ENCODE data around the gene KIAA1549.

KIAA1549 gene

DNA sequence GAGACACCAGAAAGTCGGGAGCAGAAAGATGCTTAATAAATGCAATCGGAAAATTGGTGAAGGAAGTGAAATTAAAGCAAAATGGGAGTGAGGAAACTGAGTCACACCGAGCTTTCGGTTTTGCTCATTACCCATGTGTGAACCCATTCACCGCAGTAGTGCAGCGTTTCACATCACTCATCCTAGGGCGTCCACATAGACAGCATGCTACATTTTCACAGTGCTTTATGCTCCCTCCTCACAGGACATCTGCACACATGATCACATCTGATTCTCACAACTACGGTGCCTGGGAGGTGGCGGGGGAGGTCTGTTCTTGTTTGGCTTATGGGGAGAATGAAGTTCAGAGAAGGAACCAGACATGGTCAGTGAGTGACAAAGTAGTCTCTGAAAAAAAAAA, 146.6 kb downstream of the KIAA1549 start:
- Histone ChIP-seq H3K4me3 (ENCODE audit: low read depth, low read length) (no peak overlapping the region), H3K36me3 (ENCODE audit: control insufficient read depth in 2 of 2, insufficient read depth in 1 of 2, low read length in 2 of 2) (peaks cover 0 to 25% of the 10 kb centered on the region in 2 experiments; a peak in 1 of 3 replicates), H3K27ac (ENCODE audit: extremely low read depth, low read depth, low read length) (no peak overlapping the region), H3K4me1 (ENCODE audit: control insufficient read depth, insufficient read depth, low read length) (peaks cover 3% of the 10 kb centered on the region; the same call in 1 of the 2 replicates), H3K9me3 (ENCODE audit: control insufficient read depth, insufficient read depth, low read depth, low read length) (no peaks in the 10 kb centered on the region)
- ChIA-PET POLR2A (no interaction called here), CTCF (no interaction called here)
- no peak for TF ChIP-seq BCL11A (tag by site-specific recombination; IDR thresholded peaks at IDR 0.05; ENCODE audit: low read depth)
- no peak for TF ChIP-seq ZNF585B (tag by site-specific recombination; IDR thresholded peaks at IDR 0.05)
- no peak for TF ChIP-seq ZNF366 (tag by site-specific recombination; conservative IDR thresholded peaks at IDR 0.05)
- no peak for TF ChIP-seq SP2 (tag by site-specific recombination; IDR thresholded peaks at IDR 0.05)
- no peak for TF ChIP-seq RBAK (tag by site-specific recombination; IDR thresholded peaks at IDR 0.05)
- TF ChIP-seq, protein P1, sequence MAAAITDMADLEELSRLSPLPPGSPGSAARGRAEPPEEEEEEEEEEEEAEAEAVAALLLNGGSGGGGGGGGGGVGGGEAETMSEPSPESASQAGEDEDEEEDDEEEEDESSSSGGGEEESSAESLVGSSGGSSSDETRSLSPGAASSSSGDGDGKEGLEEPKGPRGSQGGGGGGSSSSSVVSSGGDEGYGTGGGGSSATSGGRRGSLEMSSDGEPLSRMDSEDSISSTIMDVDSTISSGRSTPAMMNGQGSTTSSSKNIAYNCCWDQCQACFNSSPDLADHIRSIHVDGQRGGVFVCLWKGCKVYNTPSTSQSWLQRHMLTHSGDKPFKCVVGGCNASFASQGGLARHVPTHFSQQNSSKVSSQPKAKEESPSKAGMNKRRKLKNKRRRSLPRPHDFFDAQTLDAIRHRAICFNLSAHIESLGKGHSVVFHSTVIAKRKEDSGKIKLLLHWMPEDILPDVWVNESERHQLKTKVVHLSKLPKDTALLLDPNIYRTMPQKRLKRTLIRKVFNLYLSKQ (tag by site-specific recombination; IDR thresholded peaks at IDR 0.05; ENCODE audit: borderline replicate concordance) = no peak
- TF ChIP-seq ZNF514 (tag by site-specific recombination; IDR thresholded peaks at IDR 0.05) = no peak
- TF ChIP-seq, protein P2, sequence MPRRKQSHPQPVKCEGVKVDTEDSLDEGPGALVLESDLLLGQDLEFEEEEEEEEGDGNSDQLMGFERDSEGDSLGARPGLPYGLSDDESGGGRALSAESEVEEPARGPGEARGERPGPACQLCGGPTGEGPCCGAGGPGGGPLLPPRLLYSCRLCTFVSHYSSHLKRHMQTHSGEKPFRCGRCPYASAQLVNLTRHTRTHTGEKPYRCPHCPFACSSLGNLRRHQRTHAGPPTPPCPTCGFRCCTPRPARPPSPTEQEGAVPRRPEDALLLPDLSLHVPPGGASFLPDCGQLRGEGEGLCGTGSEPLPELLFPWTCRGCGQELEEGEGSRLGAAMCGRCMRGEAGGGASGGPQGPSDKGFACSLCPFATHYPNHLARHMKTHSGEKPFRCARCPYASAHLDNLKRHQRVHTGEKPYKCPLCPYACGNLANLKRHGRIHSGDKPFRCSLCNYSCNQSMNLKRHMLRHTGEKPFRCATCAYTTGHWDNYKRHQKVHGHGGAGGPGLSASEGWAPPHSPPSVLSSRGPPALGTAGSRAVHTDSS (tag by site-specific recombination; IDR thresholded peaks at IDR 0.05) = no peak
- no peak for TF ChIP-seq SCRT2 (tag by site-specific recombination; IDR thresholded peaks at IDR 0.05)
- TF ChIP-seq, protein P3, sequence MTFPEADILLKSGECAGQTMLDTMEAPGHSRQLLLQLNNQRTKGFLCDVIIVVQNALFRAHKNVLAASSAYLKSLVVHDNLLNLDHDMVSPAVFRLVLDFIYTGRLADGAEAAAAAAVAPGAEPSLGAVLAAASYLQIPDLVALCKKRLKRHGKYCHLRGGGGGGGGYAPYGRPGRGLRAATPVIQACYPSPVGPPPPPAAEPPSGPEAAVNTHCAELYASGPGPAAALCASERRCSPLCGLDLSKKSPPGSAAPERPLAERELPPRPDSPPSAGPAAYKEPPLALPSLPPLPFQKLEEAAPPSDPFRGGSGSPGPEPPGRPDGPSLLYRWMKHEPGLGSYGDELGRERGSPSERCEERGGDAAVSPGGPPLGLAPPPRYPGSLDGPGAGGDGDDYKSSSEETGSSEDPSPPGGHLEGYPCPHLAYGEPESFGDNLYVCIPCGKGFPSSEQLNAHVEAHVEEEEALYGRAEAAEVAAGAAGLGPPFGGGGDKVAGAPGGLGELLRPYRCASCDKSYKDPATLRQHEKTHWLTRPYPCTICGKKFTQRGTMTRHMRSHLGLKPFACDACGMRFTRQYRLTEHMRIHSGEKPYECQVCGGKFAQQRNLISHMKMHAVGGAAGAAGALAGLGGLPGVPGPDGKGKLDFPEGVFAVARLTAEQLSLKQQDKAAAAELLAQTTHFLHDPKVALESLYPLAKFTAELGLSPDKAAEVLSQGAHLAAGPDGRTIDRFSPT (tag by site-specific recombination; IDR thresholded peaks at IDR 0.05) = no peak
- no peak for TF ChIP-seq MZF1 (tag by site-specific recombination; IDR thresholded peaks at IDR 0.05; ENCODE audit: borderline replicate concordance)
- TF ChIP-seq FEZF1 (tag by site-specific recombination; IDR thresholded peaks at IDR 0.05) = no peak
- no peak for TF ChIP-seq ZNF626 (tag by site-specific recombination; IDR thresholded peaks at IDR 0.05)
- no peak for TF ChIP-seq GLIS1 (tag by site-specific recombination; IDR thresholded peaks at IDR 0.05)
- no peak for TF ChIP-seq ZNF175 (tag by site-specific recombination; IDR thresholded peaks at IDR 0.05)
- no peak for TF ChIP-seq ZNF335 (tag by site-specific recombination; conservative IDR thresholded peaks at IDR 0.05)
- TF ChIP-seq PRDM1 (tag by site-specific recombination; IDR thresholded peaks at IDR 0.05) = no peak
- TF ChIP-seq, protein P4, sequence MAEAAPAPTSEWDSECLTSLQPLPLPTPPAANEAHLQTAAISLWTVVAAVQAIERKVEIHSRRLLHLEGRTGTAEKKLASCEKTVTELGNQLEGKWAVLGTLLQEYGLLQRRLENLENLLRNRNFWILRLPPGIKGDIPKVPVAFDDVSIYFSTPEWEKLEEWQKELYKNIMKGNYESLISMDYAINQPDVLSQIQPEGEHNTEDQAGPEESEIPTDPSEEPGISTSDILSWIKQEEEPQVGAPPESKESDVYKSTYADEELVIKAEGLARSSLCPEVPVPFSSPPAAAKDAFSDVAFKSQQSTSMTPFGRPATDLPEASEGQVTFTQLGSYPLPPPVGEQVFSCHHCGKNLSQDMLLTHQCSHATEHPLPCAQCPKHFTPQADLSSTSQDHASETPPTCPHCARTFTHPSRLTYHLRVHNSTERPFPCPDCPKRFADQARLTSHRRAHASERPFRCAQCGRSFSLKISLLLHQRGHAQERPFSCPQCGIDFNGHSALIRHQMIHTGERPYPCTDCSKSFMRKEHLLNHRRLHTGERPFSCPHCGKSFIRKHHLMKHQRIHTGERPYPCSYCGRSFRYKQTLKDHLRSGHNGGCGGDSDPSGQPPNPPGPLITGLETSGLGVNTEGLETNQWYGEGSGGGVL (tag by site-specific recombination; IDR thresholded peaks at IDR 0.05) = no peak

DNA sequence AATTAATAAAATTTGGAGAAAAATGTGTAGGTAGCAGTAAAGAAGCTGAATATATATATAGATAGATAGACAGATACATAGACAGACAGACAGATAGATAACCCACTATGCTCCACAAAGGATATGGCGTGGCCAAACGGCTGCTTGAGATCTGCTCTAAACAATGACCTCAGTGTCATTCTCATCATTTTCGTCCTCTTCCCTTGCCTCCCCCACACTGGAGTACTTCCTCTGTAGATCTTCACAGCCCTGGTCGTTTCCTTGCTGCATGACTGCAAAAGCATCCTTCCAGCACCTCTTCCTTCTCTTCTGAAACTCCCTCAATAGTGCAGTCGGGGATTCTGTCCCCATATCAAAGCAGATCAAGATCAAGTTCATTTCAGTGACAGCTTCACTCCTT, 147.6 kb downstream of the KIAA1549 start:
- H3K9me3 ChIP-seq (ENCODE audit: control insufficient read depth, insufficient read depth, low read depth, low read length) = no peaks in the 10 kb centered on the region
- ChIA-PET POLR2A (no interaction called here), CTCF (no interaction called here)
- TF ChIP-seq ZNF133 (tag by site-specific recombination; IDR thresholded peaks at IDR 0.05) (no peak), ZSCAN30 (tag by site-specific recombination; IDR thresholded peaks at IDR 0.05) (no peak), HOXC10 (CRISPR knock-in tag; IDR thresholded peaks at IDR 0.05) (no peak), ZNF707 (tag by site-specific recombination; IDR thresholded peaks at IDR 0.05) (no peak), ZNF660 (tag by site-specific recombination; IDR thresholded peaks at IDR 0.05) (no peak), ZNF571 (tag by site-specific recombination; IDR thresholded peaks at IDR 0.05) (no peak), ZNF777 (tag by site-specific recombination; IDR thresholded peaks at IDR 0.05; ENCODE audit: borderline replicate concordance) (no peak), ZNF175 (tag by site-specific recombination; IDR thresholded peaks at IDR 0.05) (no peak)
- TF ChIP-seq, protein P5, sequence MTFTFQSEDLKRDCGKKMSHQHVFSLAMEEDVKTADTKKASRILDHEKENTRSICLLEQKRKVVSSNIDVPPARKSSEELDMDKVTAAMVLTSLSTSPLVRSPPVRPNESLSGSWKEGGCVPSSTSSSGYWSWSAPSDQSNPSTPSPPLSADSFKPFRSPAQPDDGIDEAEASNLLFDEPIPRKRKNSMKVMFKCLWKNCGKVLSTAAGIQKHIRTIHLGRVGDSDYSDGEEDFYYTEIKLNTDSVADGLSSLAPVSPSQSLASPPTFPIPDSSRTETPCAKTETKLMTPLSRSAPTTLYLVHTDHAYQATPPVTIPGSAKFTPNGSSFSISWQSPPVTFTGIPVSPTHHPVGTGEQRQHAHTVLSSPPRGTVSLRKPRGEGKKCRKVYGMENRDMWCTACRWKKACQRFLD (tag by site-specific recombination; IDR thresholded peaks at IDR 0.05) = no peak
- peaks cover 3% of the 10 kb centered on the region; the same call in 1 of the 2 replicates for H3K4me1 ChIP-seq (ENCODE audit: control insufficient read depth, insufficient read depth, low read length)
- H3K36me3 ChIP-seq (ENCODE audit: control insufficient read depth in 2 of 2, insufficient read depth in 1 of 2, low read length in 2 of 2) = peaks cover 0 to 25% of the 10 kb centered on the region in 2 experiments; a peak in 1 of 3 replicates
- no peak overlapping the region for H3K4me3 ChIP-seq (ENCODE audit: low read depth, low read length)
- H3K27ac ChIP-seq (ENCODE audit: extremely low read depth, low read depth, low read length) = no peak overlapping the region
